ENCODE measurements around the gene IFNL1. TPM values are rescaled to one million over a fixed set of nuclear protein-coding genes. Genes with fewer than 3 reads are reported as not detected.
"Not testable (repeated sequence)": the region's sequence is repeated elsewhere in the genome, so short reads cannot be mapped to it uniquely, and the experiment has no call there.

Gene IFNL1
- total and polyA plus RNA-seq, 4 donors = not detected

DNA sequence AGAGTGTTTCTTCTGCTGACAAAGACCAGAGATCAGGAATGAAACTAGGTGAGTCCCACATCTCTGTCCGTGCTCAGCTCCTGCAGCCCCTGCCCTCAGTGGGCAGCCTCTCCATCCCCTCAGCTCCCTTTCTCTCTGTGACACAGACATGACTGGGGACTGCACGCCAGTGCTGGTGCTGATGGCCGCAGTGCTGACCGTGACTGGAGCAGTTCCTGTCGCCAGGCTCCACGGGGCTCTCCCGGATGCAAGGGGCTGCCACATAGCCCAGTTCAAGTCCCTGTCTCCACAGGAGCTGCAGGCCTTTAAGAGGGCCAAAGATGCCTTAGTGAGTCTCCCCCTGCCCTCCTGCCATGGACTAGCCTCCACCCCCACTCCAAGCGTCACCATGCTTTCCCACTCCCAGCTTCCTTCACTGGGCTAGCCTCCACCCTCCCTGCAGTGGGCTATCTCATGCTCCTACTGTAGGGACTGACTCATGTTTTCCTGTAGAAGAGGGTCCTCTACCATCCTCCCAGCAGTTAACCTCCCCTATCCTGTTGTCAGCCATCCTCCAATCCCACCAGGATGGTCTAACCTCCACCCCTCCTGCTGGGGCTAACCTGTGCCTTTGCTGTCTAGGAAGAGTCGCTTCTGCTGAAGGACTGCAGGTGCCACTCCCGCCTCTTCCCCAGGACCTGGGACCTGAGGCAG, 27.5 kb upstream of the IFNL1 start:
- WGBS, 2 donors = 64 to 69% methylated on average over 9 to 10 of the region's 10 CpGs
- H3K27me3 ChIP-seq (ENCODE audit: control insufficient read depth in 1 of 2, insufficient read depth in 2 of 2, low read length in 1 of 2); DNase-seq; H3K36me3 ChIP-seq (ENCODE audit: control insufficient read depth in 1 of 2, insufficient read depth in 2 of 2, low read length in 1 of 2); H3K9me3 ChIP-seq (ENCODE audit: control insufficient read depth, low read length); H3K4me3 ChIP-seq (ENCODE audit: low read length in 2 of 2); intact Hi-C loops (cut with DNase I); ATAC-seq (ENCODE audit: low FRiP score); H3K4me1 ChIP-seq (ENCODE audit: control insufficient read depth in 1 of 2, insufficient read depth in 2 of 2, low read length in 2 of 2); H3K27ac ChIP-seq (ENCODE audit: low read depth in 1 of 2, low read length in 2 of 2): not testable (repeated sequence)

DNA sequence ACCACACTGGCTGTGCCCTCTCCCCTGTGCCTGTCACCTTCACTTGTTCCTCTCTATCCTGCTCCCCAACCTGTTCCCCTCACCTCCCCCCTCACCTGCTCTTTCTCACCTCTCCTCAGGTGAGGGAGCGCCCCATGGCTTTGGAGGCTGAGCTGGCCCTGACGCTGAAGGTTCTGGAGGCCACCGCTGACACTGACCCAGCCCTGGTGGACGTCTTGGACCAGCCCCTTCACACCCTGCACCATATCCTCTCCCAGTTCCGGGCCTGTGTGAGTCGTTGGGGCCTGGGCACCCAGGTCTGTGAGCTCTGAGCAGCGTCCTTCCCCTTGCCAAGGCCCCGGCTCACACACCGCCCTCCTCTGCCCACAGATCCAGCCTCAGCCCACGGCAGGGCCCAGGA, 26.8 kb upstream of the IFNL1 start:
- ATAC-seq (ENCODE audit: low FRiP score); intact Hi-C loops (cut with DNase I); DNase-seq; H3K9me3 ChIP-seq (ENCODE audit: control insufficient read depth, low read length); H3K36me3 ChIP-seq (ENCODE audit: control insufficient read depth in 1 of 2, insufficient read depth in 2 of 2, low read length in 1 of 2); H3K27ac ChIP-seq (ENCODE audit: low read depth in 1 of 2, low read length in 2 of 2); H3K4me3 ChIP-seq (ENCODE audit: low read length in 2 of 2); H3K4me1 ChIP-seq (ENCODE audit: control insufficient read depth in 1 of 2, insufficient read depth in 2 of 2, low read length in 2 of 2); H3K27me3 ChIP-seq (ENCODE audit: control insufficient read depth in 1 of 2, insufficient read depth in 2 of 2, low read length in 1 of 2): not testable (repeated sequence)
- WGBS, 2 donors = 66 to 72% methylated on average over 9 to 10 of the region's 10 CpGs

DNA sequence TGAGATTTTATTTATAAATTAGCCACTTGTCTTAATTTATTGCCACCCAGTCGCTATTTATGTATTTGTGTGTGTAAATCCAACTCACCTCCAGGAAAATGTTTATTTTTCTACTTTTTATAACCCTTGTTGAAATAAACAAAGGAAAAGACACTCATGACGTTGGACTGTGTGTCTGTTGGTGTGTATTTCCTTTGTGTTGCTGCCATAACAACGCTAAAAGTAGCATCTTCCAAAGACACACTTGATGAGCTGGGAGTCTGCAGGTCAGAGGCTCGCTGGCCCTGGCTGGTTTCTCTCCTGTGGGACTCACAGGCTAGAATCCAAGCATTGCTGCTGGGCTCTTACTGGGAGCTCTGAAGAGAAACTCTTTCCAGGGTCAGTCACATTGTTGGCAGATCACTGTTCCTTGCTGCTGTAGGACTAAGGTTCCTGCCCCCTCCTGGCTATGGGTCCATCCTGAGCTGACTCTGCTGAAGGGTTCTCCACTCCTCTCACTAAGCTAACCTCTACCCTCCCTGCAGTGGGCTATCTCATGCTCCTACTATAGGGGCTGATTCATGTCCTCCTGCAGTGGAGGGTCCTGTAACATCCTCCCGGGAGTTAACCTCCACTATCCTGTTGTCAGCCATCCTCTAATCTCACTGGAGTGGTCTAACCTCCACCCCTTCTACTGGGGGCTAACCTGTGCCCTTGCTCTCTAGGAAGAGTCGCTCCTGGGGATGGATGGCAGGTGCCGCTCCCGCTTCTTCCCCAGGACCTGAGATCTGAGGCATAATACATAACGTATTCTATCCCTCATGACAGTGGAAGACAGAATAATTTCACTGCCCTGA, 26.0 kb upstream of the IFNL1 start:
- no peaks in the 10 kb centered on the region for H3K4me1 ChIP-seq (ENCODE audit: control insufficient read depth in 1 of 2, insufficient read depth in 2 of 2, low read length in 2 of 2)
- WGBS, 2 donors = 65 to 70% methylated on average over 9 of the region's 9 CpGs
- intact Hi-C loops (cut with DNase I) = no loop called here
- H3K27me3 ChIP-seq (ENCODE audit: control insufficient read depth in 1 of 2, insufficient read depth in 2 of 2, low read length in 1 of 2) = no peaks in the 10 kb centered on the region
- no peaks in the 10 kb centered on the region for H3K36me3 ChIP-seq (ENCODE audit: control insufficient read depth in 1 of 2, insufficient read depth in 2 of 2, low read length in 1 of 2)
- H3K9me3 ChIP-seq (ENCODE audit: control insufficient read depth, low read length) = no peaks in the 10 kb centered on the region
- H3K4me3 ChIP-seq (ENCODE audit: low read length in 2 of 2) = no peak overlapping the region
- no peak overlapping the region for H3K27ac ChIP-seq (ENCODE audit: low read depth in 1 of 2, low read length in 2 of 2)
- ATAC-seq (ENCODE audit: low FRiP score) (no peak), DNase-seq (no peak)

DNA sequence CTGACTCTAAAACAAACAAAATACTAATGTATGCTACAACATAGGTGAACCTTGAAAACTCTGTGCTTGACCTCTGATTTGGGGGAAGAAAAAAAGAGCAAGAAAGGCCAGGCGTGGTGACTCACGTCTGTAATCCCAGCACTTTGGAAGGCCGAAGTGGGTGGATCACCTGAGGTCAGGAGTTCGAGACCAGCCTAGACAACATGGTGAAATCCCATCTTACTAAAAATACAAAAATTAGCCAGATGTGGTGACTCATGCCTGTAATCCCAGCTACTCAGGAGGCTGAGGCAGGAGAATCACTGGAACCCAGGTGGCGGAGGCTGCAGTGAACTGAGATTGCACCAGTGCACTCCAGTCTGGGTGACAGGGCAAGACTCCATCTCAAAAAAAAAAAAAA, 22.3 kb upstream of the IFNL1 start:
- H3K27ac ChIP-seq (ENCODE audit: low read depth in 1 of 2, low read length in 2 of 2); H3K4me3 ChIP-seq (ENCODE audit: low read length in 2 of 2); ATAC-seq (ENCODE audit: low FRiP score); H3K36me3 ChIP-seq (ENCODE audit: control insufficient read depth in 1 of 2, insufficient read depth in 2 of 2, low read length in 1 of 2); H3K27me3 ChIP-seq (ENCODE audit: control insufficient read depth in 1 of 2, insufficient read depth in 2 of 2, low read length in 1 of 2); H3K9me3 ChIP-seq (ENCODE audit: control insufficient read depth, low read length); H3K4me1 ChIP-seq (ENCODE audit: control insufficient read depth in 1 of 2, insufficient read depth in 2 of 2, low read length in 2 of 2); intact Hi-C loops (cut with DNase I): not testable (repeated sequence)
- 77 to 79% methylated on average over 5 of the region's 5 CpGs for WGBS, 2 donors
- DNase-seq = peak in 1 of 2 donors; percentile 21

DNA sequence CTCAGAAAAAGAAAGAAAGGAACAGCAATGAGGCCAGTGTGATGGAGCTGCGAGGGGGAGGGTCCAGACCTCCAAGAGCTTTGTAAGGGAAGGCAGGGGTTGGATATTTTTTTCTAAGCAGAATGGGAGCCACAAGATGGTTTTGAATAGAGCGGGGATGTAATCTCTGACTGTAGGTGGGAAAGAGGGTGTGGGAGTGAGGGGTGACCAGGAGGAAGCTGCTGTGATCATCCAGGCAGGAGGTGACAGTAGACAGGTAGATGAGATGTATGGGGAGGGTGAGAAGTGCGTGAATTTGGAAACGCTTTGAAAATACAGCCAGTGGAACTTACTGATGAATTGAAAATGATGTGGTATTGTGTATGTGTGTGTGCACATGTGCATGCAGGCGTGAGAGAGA, 20.6 kb upstream of the IFNL1 start:
- DNase-seq (peak in 1 of 2 donors; percentile 3), ATAC-seq (ENCODE audit: low FRiP score) (no peak)
- Histone ChIP-seq H3K4me3 (ENCODE audit: low read length in 2 of 2) (no peak overlapping the region), H3K4me1 (ENCODE audit: control insufficient read depth in 1 of 2, insufficient read depth in 2 of 2, low read length in 2 of 2) (no peaks in the 10 kb centered on the region), H3K9me3 (ENCODE audit: control insufficient read depth, low read length) (peaks cover 3% of the 10 kb centered on the region), H3K27me3 (ENCODE audit: control insufficient read depth in 1 of 2, insufficient read depth in 2 of 2, low read length in 1 of 2) (no peaks in the 10 kb centered on the region), H3K36me3 (ENCODE audit: control insufficient read depth in 1 of 2, insufficient read depth in 2 of 2, low read length in 1 of 2) (no peaks in the 10 kb centered on the region), H3K27ac (ENCODE audit: low read depth in 1 of 2, low read length in 2 of 2) (no peak overlapping the region)
- WGBS, 2 donors = 76 to 79% methylated on average over 5 of the region's 5 CpGs
- intact Hi-C loops (cut with DNase I) = no loop called here

DNA sequence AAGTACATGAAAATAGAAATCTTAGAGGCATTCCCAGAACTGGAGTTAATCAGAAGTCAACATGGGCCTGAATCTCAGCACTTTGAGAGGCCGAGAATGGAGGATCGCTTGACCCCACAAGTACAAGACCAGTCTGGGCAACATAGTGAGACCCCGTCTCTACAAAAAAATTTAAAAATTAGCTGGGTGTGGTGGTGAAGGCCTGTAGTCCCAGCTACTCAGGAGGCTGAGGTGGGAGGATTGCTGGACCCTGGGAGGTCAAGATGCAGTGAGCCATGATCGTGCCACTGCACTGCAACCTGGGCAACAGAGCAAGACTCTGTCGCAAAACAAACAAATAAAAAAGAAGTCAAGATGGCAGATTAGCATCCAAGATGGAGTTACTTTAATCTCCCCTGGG, 19.5 kb upstream of the IFNL1 start:
- no peak overlapping the region for H3K27ac ChIP-seq (ENCODE audit: low read depth in 1 of 2, low read length in 2 of 2)
- H3K36me3 ChIP-seq (ENCODE audit: control insufficient read depth in 1 of 2, insufficient read depth in 2 of 2, low read length in 1 of 2) = no peaks in the 10 kb centered on the region
- intact Hi-C loops (cut with DNase I) = no loop called here
- H3K4me3 ChIP-seq (ENCODE audit: low read length in 2 of 2) = no peak overlapping the region
- no peaks in the 10 kb centered on the region for H3K27me3 ChIP-seq (ENCODE audit: control insufficient read depth in 1 of 2, insufficient read depth in 2 of 2, low read length in 1 of 2)
- H3K4me1 ChIP-seq (ENCODE audit: control insufficient read depth in 1 of 2, insufficient read depth in 2 of 2, low read length in 2 of 2) = no peaks in the 10 kb centered on the region
- peaks cover 7% of the 10 kb centered on the region for H3K9me3 ChIP-seq (ENCODE audit: control insufficient read depth, low read length)
- DNase-seq = peak in 1 of 2 donors; percentile 8
- WGBS, 2 donors = 89 to 91% methylated on average over 5 of the region's 5 CpGs
- no peak for ATAC-seq (ENCODE audit: low FRiP score)

DNA sequence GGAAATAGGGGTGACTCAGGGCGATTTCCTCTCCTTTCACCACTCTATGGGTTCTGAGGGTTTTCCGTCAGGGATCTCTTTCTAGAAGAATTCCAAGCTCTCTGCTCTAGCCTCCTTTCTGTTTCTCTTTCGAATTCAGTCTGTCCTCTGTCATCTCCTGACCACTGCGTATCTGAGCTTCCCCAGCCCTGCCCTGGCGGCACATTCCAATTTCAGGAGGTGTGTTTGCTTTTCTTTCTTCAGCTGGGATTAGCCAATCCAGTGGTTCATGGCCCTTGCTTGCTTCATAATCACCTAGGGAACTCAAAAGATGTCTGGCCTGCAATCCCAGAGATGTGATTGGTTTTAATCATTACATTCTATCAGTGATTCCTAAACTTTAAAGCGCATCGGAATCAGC, 18.6 kb upstream of the IFNL1 start:
- H3K36me3 ChIP-seq (ENCODE audit: control insufficient read depth in 1 of 2, insufficient read depth in 2 of 2, low read length in 1 of 2) = no peaks in the 10 kb centered on the region
- no peak overlapping the region for H3K27ac ChIP-seq (ENCODE audit: low read depth in 1 of 2, low read length in 2 of 2)
- intact Hi-C loops (cut with DNase I) = no loop called here
- ATAC-seq (ENCODE audit: low FRiP score) (no peak), DNase-seq (peak in 1 of 2 donors; percentile 9)
- no peaks in the 10 kb centered on the region for H3K4me1 ChIP-seq (ENCODE audit: control insufficient read depth in 1 of 2, insufficient read depth in 2 of 2, low read length in 2 of 2)
- peaks cover 7% of the 10 kb centered on the region for H3K9me3 ChIP-seq (ENCODE audit: control insufficient read depth, low read length)
- WGBS, 2 donors = 62 to 65% methylated on average over 7 of the region's 7 CpGs
- H3K27me3 ChIP-seq (ENCODE audit: control insufficient read depth in 1 of 2, insufficient read depth in 2 of 2, low read length in 1 of 2) = no peaks in the 10 kb centered on the region
- H3K4me3 ChIP-seq (ENCODE audit: low read length in 2 of 2) = no peak overlapping the region

DNA sequence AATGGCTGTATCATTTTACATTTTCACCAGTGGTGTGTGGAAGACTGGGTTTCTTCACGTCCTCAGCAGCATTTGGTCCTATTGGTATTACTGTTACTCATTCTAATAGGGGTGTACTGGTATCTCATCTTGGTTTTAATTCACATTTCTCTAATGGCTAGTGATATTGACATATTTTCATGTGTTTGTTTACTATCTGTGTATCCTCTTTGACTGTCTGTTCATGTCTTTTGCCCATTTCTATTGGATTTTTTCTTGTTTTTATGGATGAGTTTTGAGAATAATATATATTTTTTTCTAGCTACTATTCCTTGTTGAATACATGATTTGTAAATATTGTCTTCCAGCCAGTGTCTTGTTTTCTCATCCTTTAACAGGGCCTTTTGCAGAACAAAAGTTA, 14.2 kb upstream of the IFNL1 start:
- intact Hi-C loops (cut with DNase I) = no loop called here
- DNase-seq (no peak), ATAC-seq (ENCODE audit: low FRiP score) (no peak)

DNA sequence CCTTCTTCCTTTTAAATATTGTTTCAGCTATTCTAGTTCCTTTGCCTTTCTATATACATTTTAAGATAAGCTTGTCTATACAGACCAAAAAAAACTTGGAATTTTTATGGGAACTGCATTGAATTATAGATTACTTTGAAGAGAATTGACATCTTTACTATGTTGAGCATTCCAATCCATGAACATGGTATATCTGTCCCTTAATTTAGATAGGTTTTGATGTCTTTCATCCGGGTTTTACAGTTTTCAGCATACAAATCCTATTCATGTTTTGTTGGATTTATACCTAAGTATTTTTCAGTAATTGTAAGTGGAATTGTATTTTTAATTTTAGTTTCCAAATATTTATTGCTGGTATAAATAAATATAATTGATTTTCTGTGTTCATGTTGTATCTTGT, 12.2 kb upstream of the IFNL1 start:
- Histone ChIP-seq H3K4me1 (ENCODE audit: control insufficient read depth in 1 of 2, insufficient read depth in 2 of 2, low read length in 2 of 2) (no peaks in the 10 kb centered on the region), H3K27me3 (ENCODE audit: control insufficient read depth in 1 of 2, insufficient read depth in 2 of 2, low read length in 1 of 2) (no peaks in the 10 kb centered on the region), H3K36me3 (ENCODE audit: control insufficient read depth in 1 of 2, insufficient read depth in 2 of 2, low read length in 1 of 2) (no peaks in the 10 kb centered on the region), H3K27ac (ENCODE audit: low read depth in 1 of 2, low read length in 2 of 2) (no peak overlapping the region), H3K4me3 (ENCODE audit: low read length in 2 of 2) (no peak overlapping the region), H3K9me3 (ENCODE audit: control insufficient read depth, low read length) (peaks cover 13% of the 10 kb centered on the region)
- intact Hi-C loops (cut with DNase I) = no loop called here
- 84 to 89% methylated on average over 1 of the region's 1 CpG for WGBS, 2 donors
- ATAC-seq (ENCODE audit: low FRiP score) (no peak), DNase-seq (no peak)

More for the DNA sequence above, 14.2 kb upstream of the IFNL1 start:
- no peak overlapping the region for H3K4me3 ChIP-seq (ENCODE audit: low read length in 2 of 2)
- H3K27me3 ChIP-seq (ENCODE audit: control insufficient read depth in 1 of 2, insufficient read depth in 2 of 2, low read length in 1 of 2) = no peaks in the 10 kb centered on the region
- H3K4me1 ChIP-seq (ENCODE audit: control insufficient read depth in 1 of 2, insufficient read depth in 2 of 2, low read length in 2 of 2) = no peaks in the 10 kb centered on the region
- H3K36me3 ChIP-seq (ENCODE audit: control insufficient read depth in 1 of 2, insufficient read depth in 2 of 2, low read length in 1 of 2) = no peaks in the 10 kb centered on the region
- no peak overlapping the region for H3K27ac ChIP-seq (ENCODE audit: low read depth in 1 of 2, low read length in 2 of 2)
- WGBS, 2 donors = 55% methylated on average over 1 of the region's 1 CpG
- peaks cover 11% of the 10 kb centered on the region for H3K9me3 ChIP-seq (ENCODE audit: control insufficient read depth, low read length)

Data from aorta (tissue), 5 donors.